ENCODE data around the gene AP3B1.

- no peak for TF ChIP-seq CTCF (conservative IDR thresholded peaks at IDR 0.05 in 1 of 2, IDR thresholded peaks at IDR 0.05 in 1 of 2; ENCODE audit: low read depth in 1 of 2, low read length in 2 of 2)
- TF ChIP-seq EZH2 (IDR thresholded peaks at IDR 0.05; ENCODE audit: low read length, missing control alignments), result no peak
Measured at GRCh38 chr5:78260771-78261170, 33.7 kb downstream of the AP3B1 start.

All from fibroblast of lung (primary cell).